OCI-LY1 (cell line): ENCODE data around the gene SMYD1.

Experiments
- H2AFZ ChIP-seq: fragments of 200-600 bp; sonication (generic), shearing (Covaris generic); 2 replicates; pipeline ENCODE4 v1.6.0; 2014; ENCODE audit warnings: antibody characterized with exemption, mild to moderate bottlenecking, low read length
- H3F3A ChIP-seq: fragments of 200-600 bp; sonication (generic), shearing (Covaris generic); 2 replicates; pipeline ENCODE4 v1.6.0; 2014; ENCODE audit warnings: mild to moderate bottlenecking, antibody characterized with exemption, low read length, moderate library complexity; ENCODE audit not compliant: insufficient read depth
- H3K27ac ChIP-seq: fragments of 200-600 bp; sonication (generic); 2 replicates; pipeline ENCODE4 v1.5.1; 2014; ENCODE audit warnings: low read length, mixed run types, mild to moderate bottlenecking, low read depth; ENCODE audit not compliant: poor library complexity, severe bottlenecking
- H3K27me3 ChIP-seq: fragments of 200-600 bp; sonication (generic); 2 replicates; pipeline ENCODE4 v1.6.0; 2014; ENCODE audit warnings: antibody characterized with exemption, mild to moderate bottlenecking, low read length, moderate library complexity; ENCODE audit not compliant: insufficient read depth
- H3K36me3 ChIP-seq: fragments of 200-600 bp; sonication (generic); 2 replicates; pipeline ENCODE4 v1.6.1; 2014; ENCODE audit warnings: mild to moderate bottlenecking, antibody characterized with exemption, low read length, moderate library complexity, mixed read lengths; ENCODE audit not compliant: insufficient read depth
- H3K4me1 ChIP-seq: fragments of 200-600 bp; sonication (generic); 2 replicates; pipeline ENCODE4 v1.5.1; 2014; ENCODE audit warnings: mild to moderate bottlenecking, low read length, moderate library complexity; ENCODE audit not compliant: insufficient read depth, severe bottlenecking
- H3K4me2 ChIP-seq: fragments of 200-600 bp; sonication (generic), shearing (Covaris generic); 2 replicates; pipeline ENCODE4 v1.6.1; 2014; ENCODE audit warnings: low read length
- H3K4me3 ChIP-seq: fragments of 200-600 bp; sonication (generic); 2 replicates; pipeline ENCODE4 v1.5.1; 2014; ENCODE audit warnings: low read length, low read depth, mild to moderate bottlenecking, mixed read lengths; ENCODE audit not compliant: poor library complexity, severe bottlenecking
- H3K79me2 ChIP-seq: fragments of 200-600 bp; shearing (Covaris generic); 2 replicates; pipeline ENCODE4 v1.6.1; 2016; ENCODE audit warnings: mixed run types, low read length, mixed read lengths; ENCODE audit not compliant: insufficient read depth
- H3K9ac ChIP-seq: fragments of 200-600 bp; sonication (generic), shearing (Covaris generic); 2 replicates; pipeline ENCODE4 v1.6.1; 2014; ENCODE audit warnings: mild to moderate bottlenecking, low read length, mixed read lengths
- H3K9me2 ChIP-seq: fragments of 200-600 bp; sonication (generic), shearing (Covaris generic); 2 replicates; pipeline ENCODE4 v1.6.1; 2014; ENCODE audit warnings: low read depth, mild to moderate bottlenecking, low read length, mixed read lengths
- H3K9me3 ChIP-seq: fragments of 200-600 bp; shearing (Covaris generic); 2 replicates; pipeline ENCODE4 v1.6.1; 2014; ENCODE audit warnings: low read length, mixed read lengths
- H4K20me1 ChIP-seq: fragments of 200-600 bp; sonication (generic), shearing (Covaris generic); 2 replicates; pipeline ENCODE4 v1.6.0; 2016; ENCODE audit warnings: mild to moderate bottlenecking, low read length; ENCODE audit not compliant: insufficient read depth
- EZH2 ChIP-seq: fragments of 200-600 bp; sonication (generic), shearing (Covaris generic); IDR thresholded peaks from 2 replicates; pipeline ENCODE4 v1.8.0; 2017; ENCODE audit warnings: borderline replicate concordance, mixed run types, mild to moderate bottlenecking, antibody characterized with exemption, low read length, moderate library complexity, mixed read lengths
- TF ChIP-seq, protein P1 (sequence below): fragments of 200-600 bp; sonication (generic), shearing (Covaris generic); IDR thresholded peaks from 2 replicates; pipeline ENCODE4 v1.5.1; 2017; ENCODE audit warnings: mild to moderate bottlenecking, antibody characterized with exemption, low read length, moderate library complexity, mixed read lengths

The SMYD1 gene

DNA sequence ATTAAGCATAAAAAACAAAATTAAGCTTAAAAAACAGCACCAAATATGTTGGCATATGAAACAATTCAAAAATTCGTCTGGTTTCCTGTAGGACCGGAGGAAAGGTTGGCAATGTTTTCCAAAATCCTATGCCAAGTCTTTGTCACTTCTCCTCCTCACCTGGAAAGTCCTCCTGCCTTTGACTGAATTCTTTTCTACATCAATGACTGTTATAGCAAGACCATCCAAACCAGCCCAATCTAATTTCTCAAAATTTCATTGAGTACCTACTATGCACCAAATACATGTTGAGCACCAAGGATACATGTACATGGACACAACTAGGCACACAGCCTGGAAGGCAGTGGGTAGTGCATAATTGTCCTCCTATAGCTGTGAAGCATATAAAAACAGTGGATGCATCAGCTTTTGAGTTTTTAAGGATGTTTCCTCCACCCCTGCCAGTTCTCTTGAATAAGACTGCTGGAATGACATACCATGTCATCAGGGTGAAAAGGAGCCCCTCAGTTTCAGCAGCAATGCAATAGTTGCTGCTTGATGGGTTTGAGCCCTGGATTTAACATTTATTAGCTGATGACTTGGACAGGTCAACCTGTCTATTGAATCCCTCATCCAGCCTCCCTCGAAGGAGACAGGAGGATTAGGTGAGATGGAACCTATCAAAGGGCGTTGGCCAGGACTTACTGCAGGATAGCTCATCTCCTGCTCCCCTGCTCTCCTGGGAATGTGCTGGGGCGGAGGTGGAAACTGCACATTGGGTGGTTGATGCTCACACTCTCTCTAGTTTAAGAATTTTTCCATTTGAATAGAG, 55.7 kb downstream of the SMYD1 start:
- no peaks in the 10 kb centered on the region for H3K27me3 ChIP-seq
- TF ChIP-seq, protein P1, sequence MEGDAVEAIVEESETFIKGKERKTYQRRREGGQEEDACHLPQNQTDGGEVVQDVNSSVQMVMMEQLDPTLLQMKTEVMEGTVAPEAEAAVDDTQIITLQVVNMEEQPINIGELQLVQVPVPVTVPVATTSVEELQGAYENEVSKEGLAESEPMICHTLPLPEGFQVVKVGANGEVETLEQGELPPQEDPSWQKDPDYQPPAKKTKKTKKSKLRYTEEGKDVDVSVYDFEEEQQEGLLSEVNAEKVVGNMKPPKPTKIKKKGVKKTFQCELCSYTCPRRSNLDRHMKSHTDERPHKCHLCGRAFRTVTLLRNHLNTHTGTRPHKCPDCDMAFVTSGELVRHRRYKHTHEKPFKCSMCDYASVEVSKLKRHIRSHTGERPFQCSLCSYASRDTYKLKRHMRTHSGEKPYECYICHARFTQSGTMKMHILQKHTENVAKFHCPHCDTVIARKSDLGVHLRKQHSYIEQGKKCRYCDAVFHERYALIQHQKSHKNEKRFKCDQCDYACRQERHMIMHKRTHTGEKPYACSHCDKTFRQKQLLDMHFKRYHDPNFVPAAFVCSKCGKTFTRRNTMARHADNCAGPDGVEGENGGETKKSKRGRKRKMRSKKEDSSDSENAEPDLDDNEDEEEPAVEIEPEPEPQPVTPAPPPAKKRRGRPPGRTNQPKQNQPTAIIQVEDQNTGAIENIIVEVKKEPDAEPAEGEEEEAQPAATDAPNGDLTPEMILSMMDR, result no peak
- no peak for TF ChIP-seq EZH2
- no peak overlapping the region for H3K27ac ChIP-seq
- no peaks in the 10 kb centered on the region for H3K9me3 ChIP-seq
- H3K79me2 ChIP-seq, result no peaks in the 10 kb centered on the region
- H3K9me2 ChIP-seq, result no peaks in the 10 kb centered on the region
- H3K36me3 ChIP-seq, result no peaks in the 10 kb centered on the region
- H2AFZ ChIP-seq, result no peak overlapping the region
- H3K9ac ChIP-seq, result no peak overlapping the region
- H3F3A ChIP-seq, result no peaks in the 10 kb centered on the region
- H4K20me1 ChIP-seq, result no peaks in the 10 kb centered on the region
- no peak overlapping the region for H3K4me3 ChIP-seq
- no peak overlapping the region for H3K4me2 ChIP-seq
- H3K4me1 ChIP-seq, result no peaks in the 10 kb centered on the region

DNA sequence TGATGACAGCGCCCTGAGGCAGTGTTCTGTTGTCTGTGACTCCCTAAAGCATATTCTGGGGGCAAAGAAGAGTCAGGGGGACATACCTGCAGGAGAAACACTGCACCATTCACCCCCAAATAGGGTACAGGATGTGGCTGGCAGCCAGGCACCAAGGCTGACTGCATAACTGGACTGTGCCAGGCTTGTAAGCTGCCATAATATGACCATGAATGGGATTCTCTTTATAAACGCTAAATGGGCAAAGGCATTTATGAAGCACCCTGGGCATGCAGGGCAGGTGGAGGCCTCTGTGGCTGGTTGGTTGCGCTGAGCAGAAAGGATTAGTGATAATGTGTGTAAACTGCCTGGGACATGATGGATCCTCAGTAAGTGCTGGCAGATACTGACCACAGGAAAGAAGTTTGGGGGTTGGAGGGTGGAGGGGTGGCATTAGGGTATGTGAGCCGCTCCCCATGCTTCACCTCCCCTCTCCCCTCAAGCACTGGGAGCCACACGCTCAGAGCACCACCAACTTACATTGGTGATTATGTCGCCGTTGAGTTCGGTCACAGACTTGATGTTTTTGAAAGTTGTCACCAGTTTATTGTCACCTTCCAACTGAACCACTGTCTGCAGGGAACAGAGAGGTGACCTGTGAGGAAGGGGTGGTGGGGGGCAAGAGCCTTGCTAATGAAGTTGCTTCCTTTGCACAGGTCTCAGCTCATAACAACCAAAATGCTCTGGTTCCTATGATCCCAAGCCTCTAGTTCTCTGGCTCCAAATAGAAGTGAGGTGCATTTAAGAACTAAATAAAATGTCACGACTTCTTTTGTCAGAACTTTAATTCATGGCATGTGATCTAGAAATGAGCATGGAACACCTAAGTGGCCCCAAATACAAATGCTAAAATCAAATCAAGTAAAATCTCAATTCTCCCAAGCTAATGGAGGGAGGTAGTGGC, 56.6 kb downstream of the SMYD1 start:
- no peaks in the 10 kb centered on the region for H3K79me2 ChIP-seq
- TF ChIP-seq, protein P1, result no peak
- no peak for TF ChIP-seq EZH2
- H3K9ac ChIP-seq, result no peak overlapping the region
- no peaks in the 10 kb centered on the region for H3K36me3 ChIP-seq
- no peaks in the 10 kb centered on the region for H3K9me3 ChIP-seq
- H4K20me1 ChIP-seq, result no peaks in the 10 kb centered on the region
- no peak overlapping the region for H3K27ac ChIP-seq
- H3K4me2 ChIP-seq, result no peak overlapping the region
- H3F3A ChIP-seq, result no peaks in the 10 kb centered on the region
- no peak overlapping the region for H3K4me3 ChIP-seq
- H3K9me2 ChIP-seq, result no peaks in the 10 kb centered on the region
- H2AFZ ChIP-seq, result no peak overlapping the region
- H3K4me1 ChIP-seq, result no peaks in the 10 kb centered on the region
- H3K27me3 ChIP-seq, result no peaks in the 10 kb centered on the region

DNA sequence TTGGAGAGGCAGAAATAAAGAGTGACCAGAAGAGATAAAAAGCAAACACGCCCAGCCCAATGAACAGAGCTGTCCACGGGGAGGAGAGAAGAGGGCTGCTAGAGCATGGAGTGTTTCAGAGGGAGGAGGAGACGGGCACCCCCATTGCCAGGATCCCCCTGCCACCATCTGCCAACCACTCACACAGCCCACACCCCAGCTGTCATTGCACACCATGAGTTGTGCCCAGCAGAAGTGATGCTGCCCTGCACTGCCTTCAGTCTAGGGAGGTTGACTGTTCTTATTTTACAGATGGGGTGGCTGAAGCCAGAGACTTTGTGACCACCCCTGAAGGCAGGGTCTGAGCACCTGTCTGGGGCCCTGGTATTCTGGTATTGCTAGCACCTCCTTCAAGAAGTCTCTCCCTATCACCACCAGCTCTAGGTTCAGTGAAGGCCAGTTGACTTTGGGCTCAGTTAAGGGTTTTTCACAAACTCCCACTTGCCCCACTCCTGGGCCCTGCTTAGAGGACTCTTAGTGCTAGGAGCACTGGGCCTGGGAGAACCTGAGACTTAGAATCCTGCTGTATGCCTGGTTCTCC, 57.8 kb downstream of the SMYD1 start:
- Histone ChIP-seq H3K79me2 (no peaks in the 10 kb centered on the region), H3K9me3 (no peaks in the 10 kb centered on the region), H3K4me2 (no peak overlapping the region), H3K9ac (no peak overlapping the region), H3F3A (no peaks in the 10 kb centered on the region), H4K20me1 (no peaks in the 10 kb centered on the region), H3K4me1 (no peaks in the 10 kb centered on the region), H3K27me3 (no peaks in the 10 kb centered on the region), H3K9me2 (no peaks in the 10 kb centered on the region), H3K4me3 (no peak overlapping the region), H2AFZ (no peak overlapping the region), H3K36me3 (no peaks in the 10 kb centered on the region), H3K27ac (no peak overlapping the region)
- TF ChIP-seq, protein P1, result no peak
- no peak for TF ChIP-seq EZH2
